ENCODE results near the gene BACE2. TPM values are rescaled to one million over a fixed set of nuclear protein-coding genes. Genes with fewer than 3 reads are reported as not detected.
A peak's percentile ranks its signal among the peaks of the same experiment; 100 is the strongest.
"Not testable (repeated sequence)": the region's sequence is repeated elsewhere in the genome, so short reads cannot be mapped to it uniquely, and the experiment has no call there.

Gene BACE2
- total RNA-seq, 1 experiment from 2014 or later: 26.5 TPM

DNA sequence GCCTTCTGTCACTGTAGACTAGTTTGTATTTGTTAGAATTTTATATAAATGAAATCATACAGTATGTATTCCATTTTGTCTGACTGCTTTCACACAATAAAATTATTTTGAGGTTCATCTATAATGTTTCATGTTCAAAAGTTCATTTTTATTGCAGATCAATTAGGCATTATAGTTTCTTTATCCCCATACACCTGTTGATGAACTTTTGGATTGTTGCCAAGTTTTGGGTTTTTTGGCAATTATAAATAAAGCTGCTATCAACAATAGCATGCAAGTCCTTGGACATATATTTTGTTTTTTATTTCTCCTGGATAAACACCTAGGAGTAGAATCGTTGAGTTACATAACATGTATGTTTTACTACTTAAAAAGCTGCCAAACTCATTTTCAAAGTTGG, 101.6 kb downstream of the BACE2 start:
- DNase-seq (ENCODE audit: low spot score): no peak

DNA sequence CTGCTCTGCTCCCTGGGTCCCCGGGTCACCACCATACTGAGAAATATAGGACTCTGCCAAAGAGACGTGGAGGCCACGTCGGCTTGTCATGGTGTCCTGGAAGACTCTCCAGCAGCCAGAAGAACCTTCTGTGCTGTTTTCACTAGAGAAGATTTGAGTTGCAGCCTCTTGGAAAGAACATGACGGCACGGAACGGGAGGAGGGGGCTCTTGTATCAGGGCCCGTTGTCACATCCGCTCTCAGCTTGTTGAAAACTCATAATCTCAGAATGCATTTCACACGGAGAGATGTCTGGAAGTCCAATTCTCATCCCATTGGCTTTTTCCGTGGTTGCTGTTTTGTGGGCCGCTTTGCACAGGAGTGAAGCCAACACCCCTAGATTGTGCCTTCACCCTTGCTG, 109.2 kb downstream of the BACE2 start:
- no peak for DNase-seq (ENCODE audit: low spot score)

DNA sequence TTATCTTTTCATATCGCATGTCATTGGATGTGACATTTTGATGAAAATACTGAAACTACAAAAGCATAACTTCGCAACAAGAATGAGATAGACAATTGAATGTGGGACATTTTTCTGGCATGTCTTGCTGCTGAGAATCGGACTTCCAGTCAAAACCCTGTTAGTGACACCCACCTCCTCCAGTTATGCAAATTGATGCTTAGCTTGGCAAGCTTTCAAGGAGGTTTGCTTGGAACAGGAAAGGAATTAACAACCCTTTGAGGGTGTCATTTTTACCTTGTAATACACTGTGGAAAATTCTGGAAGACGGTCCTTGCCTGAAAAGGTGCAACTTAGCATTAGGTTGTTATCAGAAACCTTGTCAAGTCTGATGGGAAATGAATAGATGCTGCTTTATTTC, 109.9 kb downstream of the BACE2 start:
- DNase-seq (ENCODE audit: low spot score): no peak

- no peak for DNase-seq (ENCODE audit: low spot score)
These were observed 112.4 kb downstream of the BACE2 start for GRCh38 chr21:41280115-41280919.

GRCh38 chr21:41282412-41282811, 114.5 kb downstream of the BACE2 start:
- no peak for DNase-seq (ENCODE audit: low spot score)

- DNase-seq (ENCODE audit: low spot score): peak; percentile 76
These were observed 115.4 kb downstream of the BACE2 start for GRCh38 chr21:41283211-41283818.

GRCh38 chr21:41289431-41289830, 121.5 kb downstream of the BACE2 start:
- DNase-seq (ENCODE audit: low spot score): peak; percentile 12

- no peak for DNase-seq (ENCODE audit: low spot score)
These were observed 122.3 kb downstream of the BACE2 start for GRCh38 chr21:41290106-41290799.

GRCh38 chr21:41294548-41295231, 126.7 kb downstream of the BACE2 start:
- no peak for DNase-seq (ENCODE audit: low spot score)

DNA sequence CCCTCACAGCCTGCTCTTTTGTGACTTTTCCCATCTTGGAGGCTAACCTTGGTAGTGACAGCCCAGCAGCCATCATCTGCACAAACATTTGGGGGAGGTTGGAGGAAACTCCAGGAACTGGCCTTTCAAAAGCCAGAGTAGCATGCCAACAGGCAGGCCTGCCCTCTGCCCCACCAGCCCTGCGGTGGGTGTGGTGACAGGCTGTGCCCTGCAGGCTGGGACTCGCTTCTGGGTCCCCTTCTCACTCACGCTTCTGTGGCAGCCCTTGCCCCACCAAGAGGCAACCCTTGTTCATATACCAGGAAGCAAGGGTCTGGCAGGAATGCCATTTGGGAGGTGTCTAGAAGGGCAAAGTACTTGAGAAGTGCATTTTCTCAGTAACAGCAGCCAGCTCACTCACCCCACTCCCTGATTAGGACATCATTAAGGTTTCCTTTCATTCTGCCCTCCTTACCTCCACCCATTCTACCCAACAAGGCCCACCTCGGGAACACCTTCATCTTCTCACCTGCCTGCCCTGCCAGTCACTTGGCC, 127.8 kb downstream of the BACE2 start:
- DNase-seq (ENCODE audit: low spot score): no peak

GRCh38 chr21:41302976-41303375, 135.0 kb downstream of the BACE2 start:
- DNase-seq (ENCODE audit: low spot score): no peak

GRCh38 chr21:41304068-41304720, 136.2 kb downstream of the BACE2 start:
- DNase-seq (ENCODE audit: low spot score): no peak

GRCh38 chr21:41307219-41307618, 139.3 kb downstream of the BACE2 start:
- DNase-seq (ENCODE audit: low spot score): no peak

GRCh38 chr21:41313285-41314164, 145.6 kb downstream of the BACE2 start:
- DNase-seq (ENCODE audit: low spot score): not testable (repeated sequence)

- DNase-seq (ENCODE audit: low spot score): no peak
These were observed 147.8 kb downstream of the BACE2 start for GRCh38 chr21:41315726-41316125.

- DNase-seq (ENCODE audit: low spot score): no peak
These were observed 148.5 kb downstream of the BACE2 start, which contains the start of gene FAM3B for GRCh38 chr21:41316200-41317062. TSS of gene FAM3B (plus strand) at chr21:41316801. CDS start at chr21:41316880, 79 bp downstream.

GRCh38 chr21:41317063-41317392, 149.1 kb downstream of the BACE2 start:
- no peak for DNase-seq (ENCODE audit: low spot score)

GRCh38 chr21:41317458-41317857, 149.5 kb downstream of the BACE2 start:
- no peak for DNase-seq (ENCODE audit: low spot score)

GRCh38 chr21:41318218-41318617, 150.3 kb downstream of the BACE2 start:
- DNase-seq (ENCODE audit: low spot score): no peak

Data from HT-29 (cell line).